ENCODE data around the gene HTR2B. TPM values are rescaled to one million over a fixed set of nuclear protein-coding genes. Genes with fewer than 3 reads are reported as not detected.

HTR2B gene
- total and polyA plus RNA-seq, 2 of the 13 experiments (the other 11 are each of a cell fraction or from before 2014, with no cell fraction given) = 0.08 TPM; not detected in 1

- FAIRE-seq = no peak
- peaks cover 5 to 17% of the 10 kb centered on the region in 2 experiments for H3K36me3 ChIP-seq (replicated peaks in 1 of 2; ENCODE audit: control insufficient read depth in 1 of 2, insufficient read depth in 2 of 2, low read length in 2 of 2)
- TF ChIP-seq ESRRA (CRISPR knock-in tag; IDR thresholded peaks at IDR 0.05; ENCODE audit: low read depth) = no peak
- no peaks in the 10 kb centered on the region for H3K79me2 ChIP-seq (ENCODE audit: insufficient read depth, low read length)
- intact Hi-C loops (cut with micrococcal nuclease; ENCODE audit: unreplicated experiment) (no loop called here), in situ Hi-C loops (cut with HindIII; ENCODE audit: extremely low pct_ligation_motif_present, low pct_unique_long_range_greater_than_20kb) (no loop called here)
- no peak overlapping the region for H2AFZ ChIP-seq (ENCODE audit: low read length)
- ChIA-PET CTCF (ENCODE audit: low intra/inter-chr PET ratio, low total read pairs) (no interaction called here), POLR2A (no interaction called here)
- no peak overlapping the region for H3K9ac ChIP-seq (ENCODE audit: insufficient read depth, low read depth, low read length)
- no peak overlapping the region for H3K4me3 ChIP-seq (replicated peaks in 1 of 3; ENCODE audit: insufficient read depth in 1 of 3, low read depth in 2 of 3, low read length in 3 of 3)
- H3K27me3 ChIP-seq (ENCODE audit: control insufficient read depth in 1 of 2, insufficient read depth in 2 of 2, low read length in 2 of 2) = no peaks in the 10 kb centered on the region
- H4K20me1 ChIP-seq (ENCODE audit: insufficient read depth, low read length) = no peaks in the 10 kb centered on the region
- peaks cover 10% of the 10 kb centered on the region for H3K4me1 ChIP-seq (ENCODE audit: insufficient read depth, low read length)
- no peak overlapping the region for H3K4me2 ChIP-seq (ENCODE audit: low read depth, low read length)
- 25% methylated on average over 1 of the region's 1 CpG for WGBS (ENCODE audit: low lambda C conversion rate)
- ATAC-seq = no peak
- BruUV-seq (replicated peaks) = no TSS peak
- no peak overlapping the region for H3K27ac ChIP-seq (ENCODE audit: extremely low read length, insufficient read depth, low read length)
- no peaks in the 10 kb centered on the region for H3K9me3 ChIP-seq (ENCODE audit: low read length)
- DNase-seq (ENCODE audit: low spot score) = no peak
These were observed 7.7 kb downstream of the HTR2B start for GRCh38 chr2:231117148-231117547.

DNA sequence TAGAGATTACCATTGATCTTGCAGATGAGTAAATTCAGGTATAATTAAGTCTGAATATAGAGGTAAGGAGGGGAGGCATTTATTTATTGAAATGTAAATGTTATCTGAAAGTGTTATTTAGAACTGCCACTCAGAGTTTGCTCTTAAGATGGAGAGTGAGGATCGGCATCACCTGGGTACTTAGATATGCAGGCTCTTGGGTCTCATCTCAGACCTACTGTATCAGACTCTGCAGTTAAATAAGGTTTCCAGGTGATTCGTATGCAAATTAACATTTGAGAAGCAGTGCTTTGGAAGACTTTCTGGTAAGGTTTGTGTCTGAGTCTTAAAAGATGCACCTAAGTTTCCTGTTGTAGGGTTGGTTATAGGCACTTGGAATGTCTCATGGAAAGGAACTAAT is 9.2 kb downstream of the HTR2B start:
- no peak overlapping the region for H3K4me2 ChIP-seq (ENCODE audit: low read depth, low read length)
- intact Hi-C loops (cut with micrococcal nuclease; ENCODE audit: unreplicated experiment) = no loop called here
- H3K4me3 ChIP-seq (replicated peaks in 1 of 3; ENCODE audit: insufficient read depth in 1 of 3, low read depth in 2 of 3, low read length in 3 of 3) = no peak overlapping the region
- ChIA-PET POLR2A (no interaction called here), CTCF (ENCODE audit: low intra/inter-chr PET ratio, low total read pairs) (no interaction called here)
- DNase-seq (ENCODE audit: low spot score) (no peak), ATAC-seq (no peak), FAIRE-seq (no peak)
- no peaks in the 10 kb centered on the region for H3K27me3 ChIP-seq (ENCODE audit: control insufficient read depth in 1 of 2, insufficient read depth in 2 of 2, low read length in 2 of 2)
- no peaks in the 10 kb centered on the region for H3K79me2 ChIP-seq (ENCODE audit: insufficient read depth, low read length)
- H4K20me1 ChIP-seq (ENCODE audit: insufficient read depth, low read length) = no peaks in the 10 kb centered on the region
- 97% methylated on average over 2 of the region's 2 CpGs for WGBS (ENCODE audit: low lambda C conversion rate)
- BruUV-seq (replicated peaks) = no TSS peak
- no peak overlapping the region for H3K9ac ChIP-seq (ENCODE audit: insufficient read depth, low read depth, low read length)
- peaks cover 7 to 31% of the 10 kb centered on the region in 2 experiments for H3K36me3 ChIP-seq (replicated peaks in 1 of 2; ENCODE audit: control insufficient read depth in 1 of 2, insufficient read depth in 2 of 2, low read length in 2 of 2)
- H3K4me1 ChIP-seq (ENCODE audit: insufficient read depth, low read length) = peaks cover 8% of the 10 kb centered on the region
- H2AFZ ChIP-seq (ENCODE audit: low read length) = no peak overlapping the region
- no peaks in the 10 kb centered on the region for H3K9me3 ChIP-seq (ENCODE audit: low read length)
- in situ Hi-C loops (cut with HindIII; ENCODE audit: extremely low pct_ligation_motif_present, low pct_unique_long_range_greater_than_20kb) = no loop called here
- no peak overlapping the region for H3K27ac ChIP-seq (ENCODE audit: extremely low read length, insufficient read depth, low read length)
- TF ChIP-seq POLR2AphosphoS5 (IDR thresholded peaks at IDR 0.05; ENCODE audit: low read depth, low read length) (no peak), SCMH1 (CRISPR knock-in tag; IDR thresholded peaks at IDR 0.05; ENCODE audit: borderline replicate concordance) (no peak), ZNF567 (CRISPR knock-in tag; IDR thresholded peaks at IDR 0.05; ENCODE audit: borderline replicate concordance) (no peak), NFE2L1 (CRISPR knock-in tag; IDR thresholded peaks at IDR 0.05; ENCODE audit: borderline replicate concordance) (no peak), CHCHD3 (CRISPR knock-in tag; IDR thresholded peaks at IDR 0.05) (no peak), EZH2 (conservative IDR thresholded peaks at IDR 0.05; ENCODE audit: low read depth, low read length) (no peak), ARHGAP35 (CRISPR knock-in tag; IDR thresholded peaks at IDR 0.05; ENCODE audit: borderline replicate concordance) (no peak), SP2 (CRISPR knock-in tag; IDR thresholded peaks at IDR 0.05) (no peak), ZNF580 (CRISPR knock-in tag; IDR thresholded peaks at IDR 0.05; ENCODE audit: borderline replicate concordance, low read depth) (no peak), MAF1 (CRISPR knock-in tag; IDR thresholded peaks at IDR 0.05; ENCODE audit: borderline replicate concordance) (no peak), CENPT (CRISPR knock-in tag; IDR thresholded peaks at IDR 0.05; ENCODE audit: low read depth) (no peak)
- TF ChIP-seq, protein P1, sequence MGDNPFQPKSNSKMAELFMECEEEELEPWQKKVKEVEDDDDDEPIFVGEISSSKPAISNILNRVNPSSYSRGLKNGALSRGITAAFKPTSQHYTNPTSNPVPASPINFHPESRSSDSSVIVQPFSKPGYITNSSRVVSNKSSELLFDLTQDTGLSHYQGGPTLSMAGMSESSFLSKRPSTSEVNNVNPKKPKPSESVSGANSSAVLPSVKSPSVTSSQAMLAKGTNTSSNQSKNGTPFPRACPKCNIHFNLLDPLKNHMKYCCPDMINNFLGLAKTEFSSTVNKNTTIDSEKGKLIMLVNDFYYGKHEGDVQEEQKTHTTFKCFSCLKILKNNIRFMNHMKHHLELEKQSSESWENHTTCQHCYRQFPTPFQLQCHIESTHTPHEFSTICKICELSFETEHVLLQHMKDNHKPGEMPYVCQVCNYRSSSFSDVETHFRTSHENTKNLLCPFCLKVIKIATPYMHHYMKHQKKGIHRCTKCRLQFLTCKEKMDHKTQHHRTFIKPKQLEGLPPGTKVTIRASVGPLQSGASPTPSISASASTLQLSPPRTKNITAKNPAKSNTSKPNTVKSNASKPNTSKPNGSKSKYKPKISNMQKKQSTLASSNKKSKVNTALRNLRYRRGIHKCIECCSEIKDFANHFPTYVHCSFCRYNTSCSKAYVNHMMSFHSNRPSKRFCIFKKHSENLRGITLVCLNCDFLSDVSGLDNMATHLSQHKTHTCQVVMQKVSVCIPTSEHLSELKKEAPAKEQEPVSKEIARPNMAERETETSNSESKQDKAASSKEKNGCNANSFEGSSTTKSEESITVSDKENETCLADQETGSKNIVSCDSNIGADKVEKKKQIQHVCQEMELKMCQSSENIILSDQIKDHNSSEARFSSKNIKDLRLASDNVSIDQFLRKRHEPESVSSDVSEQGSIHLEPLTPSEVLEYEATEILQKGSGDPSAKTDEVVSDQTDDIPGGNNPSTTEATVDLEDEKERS (CRISPR knock-in tag; IDR thresholded peaks at IDR 0.05) = no peak
- TF ChIP-seq, protein P2, sequence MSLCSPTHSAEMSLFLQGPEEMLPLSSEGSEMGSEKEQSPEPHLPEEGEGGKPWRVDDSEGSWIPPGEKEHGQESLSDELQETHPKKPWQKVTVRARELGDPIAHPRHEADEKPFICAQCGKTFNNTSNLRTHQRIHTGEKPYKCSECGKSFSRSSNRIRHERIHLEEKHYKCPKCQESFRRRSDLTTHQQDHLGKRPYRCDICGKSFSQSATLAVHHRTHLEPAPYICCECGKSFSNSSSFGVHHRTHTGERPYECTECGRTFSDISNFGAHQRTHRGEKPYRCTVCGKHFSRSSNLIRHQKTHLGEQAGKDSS (CRISPR knock-in tag; IDR thresholded peaks at IDR 0.05; ENCODE audit: borderline replicate concordance, low read depth) = no peak
- TF ChIP-seq, protein P3, sequence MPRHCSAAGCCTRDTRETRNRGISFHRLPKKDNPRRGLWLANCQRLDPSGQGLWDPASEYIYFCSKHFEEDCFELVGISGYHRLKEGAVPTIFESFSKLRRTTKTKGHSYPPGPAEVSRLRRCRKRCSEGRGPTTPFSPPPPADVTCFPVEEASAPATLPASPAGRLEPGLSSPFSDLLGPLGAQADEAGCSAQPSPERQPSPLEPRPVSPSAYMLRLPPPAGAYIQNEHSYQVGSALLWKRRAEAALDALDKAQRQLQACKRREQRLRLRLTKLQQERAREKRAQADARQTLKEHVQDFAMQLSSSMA (CRISPR knock-in tag; IDR thresholded peaks at IDR 0.05) = no peak

Data from HepG2 (cell line).